GM23338 (cell line): ENCODE results near the gene MAPK9. TPM values are rescaled to one million over a fixed set of nuclear protein-coding genes. Genes with fewer than 3 reads are reported as not detected.

ENCODE experiments used
- ATAC-seq: fragments of 200-7000 bp; cut with Tn5 transposase; 3 replicates; pipeline ENCODE4 v1.9.1; 2020
- DNase-seq: peaks from one replicate; pipeline ENCODE4 v3.0.0-alpha.2; 2015; ENCODE audit warnings: low spot score
- H2AFZ ChIP-seq: fragments of 200-600 bp; sonication (generic); 2 replicates; pipeline ENCODE4 v1.8.0; 2016; ENCODE audit warnings: antibody characterized with exemption, mild to moderate bottlenecking, moderate library complexity
- H3F3A ChIP-seq: fragments of 200-600 bp; sonication (generic); replicated peaks from 2 replicates; pipeline ENCODE4 v1.8.0; 2017; ENCODE audit warnings: antibody characterized with exemption, mixed run types, low read depth
- H3K27ac ChIP-seq: fragments of 200-600 bp; sonication (generic); 2 replicates; pipeline ENCODE4 v1.6.1; 2016; ENCODE audit warnings: low read depth
- H3K27me3 ChIP-seq: fragments of 200-600 bp; sonication (generic); 2 replicates; pipeline ENCODE4 v1.8.0; 2016; ENCODE audit warnings: mild to moderate bottlenecking, mixed run types, moderate library complexity; ENCODE audit not compliant: insufficient read depth
- H3K36me3 ChIP-seq: fragments of 200-600 bp; sonication (generic); 2 replicates; pipeline ENCODE4 v1.8.0; 2016; ENCODE audit warnings: mild to moderate bottlenecking; ENCODE audit not compliant: insufficient read depth
- H3K4me1 ChIP-seq: fragments of 200-600 bp; sonication (generic); 2 replicates; pipeline ENCODE4 v1.8.0; 2016; ENCODE audit warnings: mild to moderate bottlenecking, moderate library complexity; ENCODE audit not compliant: insufficient read depth
- H3K4me2 ChIP-seq: fragments of 200-600 bp; sonication (generic); 2 replicates; pipeline ENCODE4 v1.7.1; 2017; ENCODE audit warnings: mixed run types
- H3K4me3 ChIP-seq: fragments of 200-600 bp; sonication (generic); 2 replicates; pipeline ENCODE4 v1.6.1; 2016; ENCODE audit warnings: mixed run types
- H3K79me2 ChIP-seq: fragments of 200-600 bp; sonication (generic); replicated peaks from 2 replicates; pipeline ENCODE4 v1.8.0; 2017; ENCODE audit warnings: mild to moderate bottlenecking; ENCODE audit not compliant: insufficient read depth
- H3K9me2 ChIP-seq: fragments of 200-600 bp; sonication (generic); 2 replicates; pipeline ENCODE4 v1.8.0; 2017; ENCODE audit not compliant: insufficient read depth
- H4K20me1 ChIP-seq: fragments of 200-600 bp; sonication (generic); replicated peaks from 2 replicates; pipeline ENCODE4 v1.8.0; 2017; ENCODE audit warnings: mild to moderate bottlenecking; ENCODE audit not compliant: insufficient read depth
- H3K27ac Mint-ChIP-seq: 2 replicates; pipeline ENCODE4 v1.8.0; 2020; ENCODE audit warnings: inconsistent platforms, mild to moderate bottlenecking, moderate library complexity, mixed read lengths
- H3K27me3 Mint-ChIP-seq: 3 replicates; pipeline ENCODE4 v1.8.0; 2022; ENCODE audit warnings: low read depth, mild to moderate bottlenecking, moderate library complexity, mixed read lengths, inconsistent platforms; ENCODE audit not compliant: insufficient read depth, poor library complexity
- H3K36me3 Mint-ChIP-seq: 3 replicates; pipeline ENCODE4 v1.8.0; 2021; ENCODE audit warnings: low read depth, mild to moderate bottlenecking, inconsistent platforms, moderate library complexity, mixed read lengths
- H3K4me1 Mint-ChIP-seq: 3 replicates; pipeline ENCODE4 v1.8.0; 2020; ENCODE audit warnings: mild to moderate bottlenecking, inconsistent platforms, mixed read lengths
- H3K4me3 Mint-ChIP-seq: 3 replicates; pipeline ENCODE4 v1.8.0; 2021; ENCODE audit warnings: moderate library complexity, mild to moderate bottlenecking, inconsistent platforms, mixed read lengths
- H3K9me3 Mint-ChIP-seq: 3 replicates; pipeline ENCODE4 v1.8.0; 2020; ENCODE audit warnings: moderate library complexity, mild to moderate bottlenecking, inconsistent platforms, mixed read lengths
- CREB1 ChIP-seq: fragments of 250-450 bp; sonication (Bioruptor Pico); IDR thresholded peaks from 2 replicates; pipeline ENCODE4 v1.5.0; 2020; ENCODE audit warnings: low read depth, mild to moderate bottlenecking, moderate library complexity
- CTCF ChIP-seq, 2 experiments: fragments of 200-600 bp in 1 of 2; sonication (generic) in 1 of 2; conservative IDR thresholded peaks; 2 replicates each; pipeline versions ENCODE4 v1.5.1 to v1.6.1; 2016 to 2017; ENCODE audit warnings: antibody characterized with exemption in 2 of 2, low read depth in 2 of 2, mild to moderate bottlenecking in 2 of 2, moderate library complexity in 1 of 2
- ETS1 ChIP-seq: IDR thresholded peaks from 2 replicates; pipeline ENCODE4 v1.6.1; 2016; ENCODE audit warnings: antibody characterized with exemption
- EZH2 ChIP-seq: fragments of 200-600 bp; sonication (generic); IDR thresholded peaks from one replicate; pipeline ENCODE4 v1.8.0; 2017; ENCODE audit warnings: antibody characterized with exemption, mild to moderate bottlenecking, low read depth; ENCODE audit not compliant: unreplicated experiment
- EZH2phosphoT487 ChIP-seq: fragments of 200-600 bp; sonication (generic); IDR thresholded peaks from one replicate; pipeline ENCODE4 v1.8.1; 2018; ENCODE audit warnings: antibody characterized with exemption; ENCODE audit not compliant: unreplicated experiment
- JUNB ChIP-seq: IDR thresholded peaks from one replicate; pipeline ENCODE4 v1.6.1; 2016; ENCODE audit warnings: antibody characterized with exemption; ENCODE audit not compliant: unreplicated experiment
- NANOG ChIP-seq: IDR thresholded peaks from 2 replicates; pipeline ENCODE4 v1.6.1; 2016; ENCODE audit warnings: antibody characterized with exemption, borderline replicate concordance
- POLR2AphosphoS5 ChIP-seq: IDR thresholded peaks from 2 replicates; pipeline ENCODE4 v1.6.1; 2016; ENCODE audit warnings: antibody characterized with exemption, low read depth
- REST ChIP-seq: IDR thresholded peaks from one replicate; pipeline ENCODE4 v1.6.1; 2018; ENCODE audit warnings: antibody characterized with exemption; ENCODE audit not compliant: unreplicated experiment
- STAT1 ChIP-seq: IDR thresholded peaks from one replicate; pipeline ENCODE4 v1.6.1; 2016; ENCODE audit warnings: antibody characterized with exemption; ENCODE audit not compliant: unreplicated experiment
- ZNF114 ChIP-seq: fragments of 250-450 bp; sonication (Bioruptor Pico); IDR thresholded peaks from 2 replicates; pipeline ENCODE4 v1.5.0; 2020; ENCODE audit warnings: mild to moderate bottlenecking, moderate library complexity
- ZNF331 ChIP-seq: fragments of 250-450 bp; sonication (Bioruptor Pico); IDR thresholded peaks from 2 replicates; pipeline ENCODE4 v1.5.0; 2020; ENCODE audit warnings: low read depth, mild to moderate bottlenecking, moderate library complexity
- ZNF462 ChIP-seq: fragments of 250-450 bp; sonication (Bioruptor Pico); IDR thresholded peaks from 2 replicates; pipeline ENCODE4 v1.5.0; 2020; ENCODE audit warnings: mild to moderate bottlenecking, moderate library complexity
- polyA plus RNA-seq: library from polyadenylated mRNA; unstranded; fragments of >200 nt; fragmentation: Nextera tagmentation; extraction: Ambion mirVana; gene quantifications from 2 replicates; pipeline ENCODE4 v1.2.1, GENCODE V29; 2016
- total RNA-seq: library from RNA; depleted of rRNA; stranded (reverse); fragments of >200 nt; shearing (Covaris generic); gene quantifications from 2 replicates; pipeline ENCODE4 v1.2.3, GENCODE V29; 2014

The MAPK9 gene
- total and polyA plus RNA-seq, 2 experiments from 2014 or later, result 16.8 to 37.0 TPM

- Histone ChIP-seq H3K27ac (no peak overlapping the region), H4K20me1 (no peaks in the 10 kb centered on the region), H3K27me3 (no peaks in the 10 kb centered on the region), H3K36me3 (peaks cover 19% of the 10 kb centered on the region), H3K9me2 (no peaks in the 10 kb centered on the region), H3K4me2 (no peak overlapping the region), H3F3A (no peaks in the 10 kb centered on the region), H2AFZ (no peak overlapping the region), H3K4me1 (no peaks in the 10 kb centered on the region), H3K79me2 (no peaks in the 10 kb centered on the region), H3K4me3 (no peak overlapping the region)
- Mint-ChIP-seq H3K4me1 (no peaks in the 10 kb centered on the region), H3K4me3 (no peak overlapping the region), H3K27ac (no peak overlapping the region), H3K9me3 (peaks cover 47% of the 10 kb centered on the region), H3K36me3 (peaks cover 86% of the 10 kb centered on the region), H3K27me3 (peaks cover 4% of the 10 kb centered on the region)
- ATAC-seq (no peak), DNase-seq (no peak)
- TF ChIP-seq CTCF (conservative IDR thresholded peaks at IDR 0.05; ENCODE audit: low read depth in 2 of 2) (no peak), POLR2AphosphoS5 (no peak), REST (no peak), EZH2 (no peak), ETS1 (no peak), ZNF331 (no peak), CREB1 (CRISPR knock-in tag) (no peak), NANOG (no peak), ZNF114 (CRISPR knock-in tag) (no peak), EZH2phosphoT487 (no peak), ZNF462 (CRISPR knock-in tag) (no peak), JUNB (no peak), STAT1 (no peak)
Measured at GRCh38 chr5:180250329-180250728, 41.6 kb downstream of the MAPK9 start.
